ENCODE data around the gene MYRIP.
A peak's percentile ranks its signal among the peaks of the same experiment; 100 is the strongest.
"Not testable (repeated sequence)": the region's sequence is repeated elsewhere in the genome, so short reads cannot be mapped to it uniquely, and the experiment has no call there.

Gene MYRIP

DNA sequence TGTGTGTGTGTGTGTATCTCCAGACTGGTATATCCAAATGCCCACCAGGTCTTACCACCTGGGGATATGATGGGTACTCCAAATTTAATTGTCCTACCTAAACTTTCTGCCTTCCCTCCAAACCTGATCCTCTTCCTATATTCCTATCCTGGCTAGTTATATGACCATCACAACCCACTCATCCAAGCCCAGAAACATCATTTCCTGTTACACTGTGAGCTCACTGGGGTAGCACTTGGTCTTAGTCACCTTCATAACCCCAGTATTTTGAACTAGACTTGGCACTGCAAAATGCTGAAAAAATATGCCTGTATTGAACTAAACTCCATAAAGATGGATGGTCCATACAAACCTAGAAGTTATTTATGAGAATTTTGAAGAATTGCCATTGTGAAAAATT lies 321.3 kb downstream of the MYRIP start:
- DNase-seq (ENCODE audit: low spot score): peak; percentile 55

DNA sequence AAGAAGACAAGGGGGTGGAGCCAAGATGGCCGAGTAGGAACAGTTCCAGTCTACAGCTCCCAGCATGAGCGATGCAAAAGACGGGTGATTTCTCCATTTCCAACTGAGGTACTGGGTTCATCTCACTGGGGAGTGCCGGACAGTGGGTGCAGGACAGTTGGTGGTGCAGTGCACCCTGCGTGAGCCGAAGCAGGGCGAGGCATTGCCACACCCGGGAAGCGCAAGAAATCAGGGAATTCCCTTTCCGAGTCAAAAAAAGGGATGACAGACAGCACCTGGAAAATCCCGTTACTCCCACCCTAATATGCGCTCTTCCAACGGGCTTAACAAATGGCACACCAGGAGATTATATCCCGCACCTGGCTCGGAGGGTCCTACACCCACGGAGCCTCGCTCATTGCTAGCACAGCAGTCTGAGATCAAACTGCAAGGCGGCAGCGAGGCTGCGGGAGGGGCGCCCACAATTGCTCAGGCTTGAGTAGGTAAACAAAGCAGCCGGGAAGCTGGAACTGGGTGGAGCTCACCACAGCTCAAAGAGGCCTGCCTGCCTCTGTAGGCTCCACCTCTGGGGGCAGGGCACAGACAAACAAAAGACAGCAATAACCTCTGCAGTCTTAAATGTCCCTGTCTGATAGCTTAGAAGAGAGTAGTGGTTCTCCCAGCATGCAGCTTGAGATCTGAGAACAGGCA lies 324.6 kb downstream of the MYRIP start:
- not testable (repeated sequence) for DNase-seq (ENCODE audit: low spot score)

DNA sequence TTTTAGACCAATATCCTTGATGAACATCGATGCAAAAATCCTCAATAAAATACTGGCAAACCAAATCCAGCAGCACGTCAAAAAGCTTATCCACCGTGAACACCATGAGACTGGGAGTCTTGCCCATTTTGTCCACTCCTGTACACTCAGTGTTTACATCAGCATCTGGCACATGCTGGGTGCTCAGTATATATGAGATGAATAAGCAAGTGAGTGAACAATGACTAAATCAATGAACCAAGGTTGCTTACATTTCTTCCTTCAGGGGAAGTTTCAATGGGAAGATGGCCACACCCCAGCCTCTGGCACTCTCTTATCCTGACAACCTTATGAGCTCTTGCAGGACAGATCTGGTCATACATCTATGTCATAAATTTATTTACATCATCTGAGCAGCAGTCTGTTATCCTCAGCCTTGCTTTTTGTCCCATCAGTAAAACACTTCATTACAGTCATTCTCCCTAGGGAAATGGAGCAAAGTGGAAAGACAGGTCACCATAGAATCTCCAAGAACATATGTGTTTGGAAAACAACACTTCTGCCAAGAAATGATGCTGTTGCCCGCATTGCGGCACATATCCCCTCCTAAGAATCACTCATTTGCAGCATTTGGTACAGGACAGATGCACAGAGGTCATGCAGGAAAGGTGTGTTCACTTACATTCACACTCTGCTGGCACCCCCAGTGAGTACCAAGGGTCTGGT lies 328.3 kb downstream of the MYRIP start:
- peak; percentile 42 for DNase-seq (ENCODE audit: low spot score)

DNA sequence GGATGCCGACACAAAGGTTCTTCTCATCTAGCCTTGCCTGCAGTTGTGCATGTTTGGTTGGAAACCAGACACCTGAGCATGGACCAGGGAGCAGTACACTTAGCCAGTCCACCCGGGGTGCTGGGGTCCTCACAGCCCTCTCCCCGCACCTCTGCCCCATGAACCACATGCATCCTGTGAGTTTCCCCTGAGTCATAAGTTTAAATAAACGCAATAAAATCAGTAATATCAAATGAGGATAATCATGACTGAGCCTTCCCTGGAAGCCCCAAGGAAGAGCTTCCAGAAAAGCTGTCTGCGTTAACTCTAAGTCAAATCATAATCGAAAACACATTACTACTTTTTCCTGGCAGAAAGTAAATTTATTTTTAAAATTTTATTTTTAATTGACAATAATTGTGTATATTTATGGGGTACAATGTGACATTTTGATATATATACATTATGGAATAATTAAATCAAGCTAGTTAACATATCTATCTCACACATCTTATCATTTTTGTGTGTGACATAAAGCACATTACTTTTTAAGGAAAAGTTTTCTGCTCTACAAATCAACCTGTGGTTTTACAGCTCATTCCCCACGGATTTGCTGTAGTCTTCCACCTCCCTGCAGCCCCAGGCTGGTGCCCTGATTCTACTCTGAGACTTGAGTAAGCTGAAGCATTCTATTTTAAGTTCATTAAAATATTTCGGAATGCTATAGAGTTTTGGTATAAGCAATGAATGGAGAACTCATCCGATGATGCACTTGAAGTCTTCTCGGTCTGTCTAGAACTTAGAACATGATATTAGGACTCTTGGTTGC lies 334.1 kb downstream of the MYRIP start:
- DNase-seq (ENCODE audit: low spot score): peak; percentile 14

DNA sequence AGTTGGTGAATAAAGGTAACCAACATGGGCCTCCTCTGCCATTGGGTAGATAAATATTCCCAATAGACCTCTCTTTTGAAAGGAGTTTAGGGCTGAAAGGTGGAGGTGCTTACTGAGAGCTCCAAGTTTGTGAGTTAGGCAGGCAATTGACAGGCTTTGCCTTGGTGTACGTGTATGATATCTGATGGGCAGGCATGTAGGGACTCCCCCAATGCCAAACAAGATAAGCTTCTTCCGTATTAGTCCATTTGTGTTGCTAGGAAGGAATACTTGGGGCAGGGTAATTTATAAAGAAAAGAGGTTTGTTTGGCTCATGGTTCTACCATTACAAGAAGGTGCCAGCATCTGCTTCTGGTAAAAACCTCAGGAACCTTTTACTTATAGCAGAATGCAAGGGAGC lies 339.4 kb downstream of the MYRIP start:
- no peak for DNase-seq (ENCODE audit: low spot score)

DNA sequence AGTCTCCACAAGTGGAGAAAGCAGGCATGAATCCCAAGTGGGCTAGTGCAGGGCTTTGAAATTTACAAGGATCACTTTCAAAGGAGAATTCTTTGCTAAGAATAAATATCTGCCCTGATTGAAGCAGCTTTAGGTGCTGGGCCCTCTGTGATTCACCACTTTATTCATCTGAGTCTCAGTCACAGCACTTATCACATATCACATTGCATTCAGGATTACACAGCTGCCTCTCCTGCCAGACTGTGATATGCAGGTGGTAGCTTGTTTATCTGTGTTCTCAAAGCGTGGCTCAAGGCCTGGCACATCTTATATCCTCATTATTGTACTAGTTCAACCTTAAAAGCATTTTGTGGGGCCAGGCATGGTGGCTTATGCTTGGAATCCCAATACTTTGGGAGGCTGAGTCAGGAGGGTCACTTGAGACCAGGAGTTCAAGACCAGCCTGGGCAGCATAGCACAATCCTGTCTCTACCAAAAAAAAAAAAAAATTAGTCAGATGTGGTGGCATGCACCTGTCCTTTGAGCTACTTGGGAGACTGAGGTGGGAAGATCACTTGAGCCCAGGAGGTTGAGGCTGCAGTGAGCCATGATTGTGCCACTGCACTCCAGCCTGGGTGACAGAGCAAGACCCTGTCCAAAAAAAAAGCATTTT lies 343.2 kb downstream of the MYRIP start:
- DNase-seq (ENCODE audit: low spot score): no peak

DNA sequence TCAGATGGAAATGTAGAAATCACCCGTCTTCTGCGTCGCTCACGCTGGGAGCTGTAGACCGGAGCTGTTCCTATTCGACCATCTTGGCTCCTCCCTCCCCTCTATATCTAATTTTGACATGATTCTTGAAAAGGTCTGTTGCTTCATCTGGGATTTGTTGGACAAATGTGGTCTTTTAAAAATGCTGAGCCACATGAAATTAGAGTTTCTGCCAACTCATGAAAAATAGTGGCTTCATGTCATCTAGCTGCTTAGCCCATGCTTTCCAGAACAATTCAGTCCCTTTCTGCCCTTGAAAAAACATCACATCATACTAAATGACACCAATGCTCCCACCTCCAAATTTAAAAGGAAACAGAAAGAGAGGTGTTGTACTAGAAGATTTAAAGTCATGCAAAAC lies 351.5 kb downstream of the MYRIP start:
- DNase-seq (ENCODE audit: low spot score): no peak

DNA sequence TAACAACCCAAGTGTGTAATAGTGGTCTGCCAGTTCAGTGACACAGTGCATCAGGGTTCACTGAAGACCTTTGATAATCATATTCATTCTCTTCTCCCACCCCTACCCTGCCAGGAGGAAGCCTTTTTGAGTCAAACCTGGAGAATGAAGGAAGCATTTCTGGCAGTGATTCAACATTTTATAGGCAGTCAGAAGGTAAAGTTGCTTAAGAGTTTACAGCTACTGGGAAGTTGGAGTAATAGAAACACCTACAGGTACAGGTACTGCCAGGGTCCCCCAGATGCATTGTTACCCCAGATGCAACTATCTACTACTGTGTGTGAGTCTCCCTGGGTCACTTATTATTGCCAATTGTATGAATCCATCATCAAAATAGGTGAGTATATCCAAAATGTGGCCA lies 353.2 kb downstream of the MYRIP start:
- DNase-seq (ENCODE audit: low spot score): peak; percentile 51

DNA sequence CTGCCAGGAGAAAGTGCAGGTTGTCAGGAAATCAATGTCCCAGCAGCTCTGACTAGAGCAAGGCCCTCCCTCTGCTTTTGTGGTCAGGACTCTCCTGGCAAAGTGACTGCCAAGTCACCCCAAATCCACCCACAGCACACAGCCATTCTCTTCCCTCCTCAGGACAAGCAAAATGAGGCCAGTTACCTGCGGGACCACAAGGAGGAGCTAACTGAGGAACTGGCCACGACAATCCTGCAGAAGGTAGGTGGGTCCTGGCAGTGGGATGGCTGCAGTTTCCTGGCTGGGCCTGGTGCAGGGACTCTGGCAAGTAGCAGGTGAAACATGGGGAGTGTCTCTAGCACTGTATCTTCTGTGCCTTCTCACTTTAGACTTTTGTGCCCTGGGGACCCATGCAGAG lies 357.6 kb downstream of the MYRIP start:
- DNase-seq (ENCODE audit: low spot score): no peak

DNA sequence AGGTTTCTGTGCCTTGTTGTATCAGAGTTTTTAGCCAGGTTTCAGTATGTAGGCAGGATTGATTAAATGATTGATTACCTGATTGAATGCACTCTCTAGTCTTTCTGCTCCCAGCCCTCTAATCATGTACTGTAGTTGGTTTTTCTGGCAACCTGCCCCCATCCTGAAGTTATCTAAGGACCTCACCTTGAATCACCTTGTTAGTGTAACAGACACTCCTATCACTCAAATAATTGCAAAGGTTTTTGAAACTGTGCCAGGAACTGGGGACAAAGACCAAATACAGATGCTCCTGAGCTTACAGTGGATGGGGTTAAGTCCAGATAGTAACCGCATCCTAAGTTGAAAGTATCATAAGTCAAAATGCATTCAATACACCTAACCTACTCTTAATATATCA lies 358.5 kb downstream of the MYRIP start:
- no peak for DNase-seq (ENCODE audit: low spot score)

DNA sequence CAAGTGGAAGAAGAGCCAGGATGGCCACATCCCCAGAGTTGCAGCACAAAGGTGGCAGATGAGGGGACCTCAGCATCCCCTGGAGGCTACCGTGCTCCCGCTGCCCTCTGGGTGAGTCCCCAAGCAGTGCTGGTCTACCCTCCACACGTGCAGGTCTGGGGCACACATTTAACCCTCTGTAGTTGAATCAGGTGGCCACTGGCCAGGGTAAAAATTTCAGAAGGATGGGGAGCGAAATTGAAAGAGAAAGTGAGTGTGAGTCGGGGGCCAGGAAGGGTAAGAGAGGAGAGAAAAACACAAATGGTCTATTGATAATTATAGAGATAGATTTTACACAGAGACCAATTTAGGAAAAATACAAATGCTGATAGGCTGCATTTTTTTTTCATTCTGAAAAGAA lies 360.6 kb downstream of the MYRIP start:
- DNase-seq (ENCODE audit: low spot score): no peak

DNA sequence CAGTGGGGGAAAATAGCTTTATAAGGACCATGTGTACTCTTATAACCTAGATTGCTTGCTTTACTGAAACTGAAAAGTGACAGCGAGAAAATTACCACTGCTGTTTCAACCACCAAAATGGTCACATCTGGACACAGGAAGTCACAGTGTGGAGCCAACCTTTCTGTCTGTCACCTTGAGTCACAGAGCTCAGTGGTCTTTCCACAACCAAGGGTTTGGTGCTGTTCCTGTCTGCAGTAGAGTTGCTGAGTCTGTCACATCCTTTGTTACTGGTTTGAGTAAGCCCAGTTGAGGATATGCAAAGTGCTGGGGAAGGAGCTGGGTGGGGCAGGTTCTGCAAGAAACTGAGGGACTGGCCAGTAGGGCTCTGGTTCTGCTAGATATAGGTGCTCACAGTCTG lies 361.0 kb downstream of the MYRIP start:
- DNase-seq (ENCODE audit: low spot score): no peak

DNA sequence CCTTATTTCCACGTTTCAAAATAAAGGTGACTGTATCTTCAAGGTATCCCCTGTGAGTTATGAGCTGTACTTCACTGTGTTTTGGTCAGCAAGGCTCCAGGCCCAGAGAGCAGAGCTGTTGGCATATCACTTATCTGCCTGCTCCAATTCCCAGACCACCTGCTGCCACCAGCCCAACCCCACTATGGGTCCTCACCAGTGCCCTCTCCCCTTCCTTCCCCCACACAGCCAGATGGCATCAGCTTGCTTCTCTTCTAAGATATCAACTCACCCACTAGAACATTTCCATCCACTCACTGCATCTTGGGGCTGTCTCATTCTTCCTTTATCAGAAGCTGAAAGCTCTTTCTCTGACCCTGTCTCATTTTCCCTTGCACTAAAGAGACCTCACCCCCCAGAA lies 363.2 kb downstream of the MYRIP start:
- DNase-seq (ENCODE audit: low spot score): no peak

DNA sequence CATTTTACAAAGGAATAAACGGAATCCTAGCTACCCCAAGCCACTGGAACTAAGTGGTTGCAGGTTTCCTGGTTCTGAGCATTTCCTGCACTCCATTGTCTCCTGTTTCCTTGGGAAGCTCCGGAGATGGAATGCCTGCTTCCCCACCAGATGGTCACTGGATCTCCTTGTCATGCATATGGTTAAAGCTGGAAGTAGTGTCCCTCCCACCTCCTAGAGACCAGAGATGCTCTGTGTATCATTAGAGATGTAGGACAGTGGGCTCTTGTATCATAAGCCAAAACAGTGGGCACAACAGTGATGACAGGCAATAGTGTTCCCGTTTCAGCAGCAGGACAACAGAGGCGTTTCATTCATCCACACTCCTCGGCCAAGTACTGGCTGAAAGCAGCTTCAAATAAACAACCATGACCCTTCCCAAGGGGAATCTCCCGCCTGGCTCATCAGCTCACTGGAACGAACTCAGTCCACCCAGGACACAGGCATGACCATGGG lies 363.9 kb downstream of the MYRIP start:
- DNase-seq (ENCODE audit: low spot score): no peak

DNA sequence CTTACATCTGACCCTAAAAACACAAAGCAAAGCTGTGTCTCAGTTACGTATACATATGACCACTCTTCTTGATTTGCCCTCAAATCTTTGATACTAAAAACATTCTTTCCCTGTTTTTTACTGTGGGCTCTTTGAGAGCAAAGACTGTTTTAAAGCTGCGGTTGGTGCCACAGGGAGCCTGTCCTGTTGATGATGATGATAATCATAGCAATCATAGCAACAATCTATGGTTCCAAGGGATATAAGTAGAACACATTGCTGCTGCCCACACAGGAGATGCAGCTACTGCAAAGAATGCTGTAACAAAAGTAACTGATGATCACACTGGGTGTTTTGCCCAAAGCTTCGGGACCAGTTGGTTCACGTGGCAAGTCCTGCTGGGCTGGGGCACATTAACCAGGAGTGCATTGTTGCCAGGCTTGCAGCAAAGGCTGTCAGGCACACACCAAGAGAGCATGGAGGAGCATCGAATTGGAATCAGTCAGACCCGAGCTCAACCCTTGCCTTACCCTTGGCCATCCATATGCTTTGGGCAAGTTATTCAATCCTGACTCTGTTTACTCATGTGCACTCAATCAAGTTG lies 368.7 kb downstream of the MYRIP start:
- DNase-seq (ENCODE audit: low spot score): no peak

DNA sequence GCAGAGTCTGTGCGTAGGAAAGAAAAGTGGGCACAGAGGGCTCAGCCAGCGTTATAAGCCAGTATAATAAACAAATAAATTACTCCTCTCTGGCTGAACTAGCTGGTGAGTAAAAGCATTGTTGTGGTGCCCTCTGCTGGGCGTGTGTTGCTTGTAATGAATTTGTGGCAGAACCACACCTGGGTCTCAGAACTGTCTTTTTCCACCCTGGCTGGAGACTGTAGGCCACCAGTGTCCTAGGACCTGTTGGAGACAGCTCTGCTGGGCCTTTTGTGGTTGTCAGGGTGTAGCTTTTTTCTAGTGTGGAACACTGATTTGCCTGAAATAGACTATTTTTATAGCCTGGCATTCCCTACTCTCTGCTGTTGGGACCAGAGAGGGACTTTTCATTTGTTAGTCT lies 369.6 kb downstream of the MYRIP start:
- peak; percentile 69 for DNase-seq (ENCODE audit: low spot score)

DNA sequence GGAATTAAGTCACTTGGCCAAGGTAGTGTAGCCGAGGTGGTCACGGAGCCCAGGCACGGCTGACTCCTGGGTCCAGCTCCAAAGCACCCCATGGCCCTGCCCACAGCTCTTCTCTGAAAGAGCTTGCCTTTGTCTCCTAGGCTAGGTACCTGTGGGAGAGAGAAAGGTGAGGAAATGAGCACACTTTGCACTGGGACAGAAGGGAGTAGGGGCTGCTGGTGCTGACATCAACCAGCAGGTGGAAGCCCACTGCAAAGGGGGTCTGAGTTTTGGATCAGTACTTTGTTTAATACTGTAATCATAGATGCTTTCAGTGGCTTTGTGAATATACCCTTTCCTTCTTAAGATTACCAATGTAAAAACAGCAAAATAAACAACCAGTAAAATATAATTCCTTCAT lies 371.8 kb downstream of the MYRIP start:
- DNase-seq (ENCODE audit: low spot score): no peak

DNA sequence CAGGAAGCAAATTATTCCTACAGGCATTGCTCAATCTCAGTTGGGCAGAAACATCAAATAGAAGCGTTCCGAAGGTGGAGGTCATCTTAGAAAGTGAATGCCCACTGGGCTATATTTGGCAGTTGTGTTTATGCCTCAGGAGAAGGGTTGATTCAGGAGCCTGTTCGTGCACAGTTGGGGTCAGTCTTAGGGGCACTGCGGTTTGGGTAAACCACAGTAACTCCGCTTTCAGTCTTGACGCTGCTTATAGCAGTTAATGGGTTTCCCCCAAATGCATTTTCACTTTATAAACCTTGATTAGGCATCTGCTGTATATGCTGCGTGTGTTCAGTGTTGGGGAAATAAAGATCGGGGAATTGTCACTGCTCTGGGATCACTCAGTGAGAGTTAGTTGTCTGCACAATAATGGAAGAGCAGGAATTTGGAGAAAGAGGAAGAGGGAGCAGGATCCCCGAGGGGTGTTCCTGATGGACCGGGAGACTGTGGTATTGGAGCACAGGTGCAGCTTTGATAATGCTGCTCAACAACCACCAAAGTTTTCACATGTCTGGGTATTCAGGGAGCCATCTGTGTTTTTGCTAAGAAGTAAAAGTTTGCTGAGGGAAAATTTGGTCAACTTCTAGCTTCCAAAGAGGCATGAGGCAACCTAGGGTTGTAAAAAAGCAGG lies 375.8 kb downstream of the MYRIP start:
- DNase-seq (ENCODE audit: low spot score): no peak

DNA sequence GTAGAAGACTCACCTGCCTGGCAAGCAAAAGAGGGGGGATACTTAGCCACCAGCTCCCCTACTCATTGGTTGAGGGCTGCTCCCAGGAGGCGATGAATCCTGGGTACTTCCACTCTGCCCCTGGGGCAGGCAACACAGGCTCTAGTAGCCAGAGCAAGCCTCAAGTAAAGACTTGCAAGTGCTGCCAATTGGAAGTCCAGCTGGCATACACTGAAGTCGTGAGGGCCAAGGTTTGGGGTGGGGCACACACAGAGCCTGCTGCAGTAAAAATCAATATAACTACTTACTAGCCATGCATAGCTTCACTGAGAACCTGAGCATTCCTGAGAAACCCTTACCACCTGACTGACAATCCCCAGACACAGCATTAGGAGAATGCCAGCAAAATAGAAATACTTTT lies 377.1 kb downstream of the MYRIP start:
- no peak for DNase-seq (ENCODE audit: low spot score)

DNA sequence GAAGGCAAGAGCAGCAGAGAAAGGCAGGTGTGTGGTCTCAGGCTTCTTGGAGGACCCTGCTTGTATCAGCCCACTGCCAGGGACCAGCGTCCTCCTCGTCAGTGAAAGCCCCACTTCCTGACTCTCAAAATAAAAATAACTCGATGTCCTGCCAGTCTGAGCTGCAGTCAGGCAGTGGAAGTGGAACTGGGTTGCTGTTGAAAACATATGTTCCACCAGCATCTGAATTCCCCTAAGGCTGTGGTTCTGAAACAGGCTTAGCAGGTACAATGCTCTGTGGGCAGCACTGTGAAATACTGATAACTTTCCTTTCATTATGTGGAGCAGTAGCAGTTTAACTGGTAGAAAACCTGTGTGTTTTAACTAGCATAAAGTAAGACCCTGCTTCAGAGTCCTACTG lies 378.5 kb downstream of the MYRIP start:
- no peak for DNase-seq (ENCODE audit: low spot score)

DNA sequence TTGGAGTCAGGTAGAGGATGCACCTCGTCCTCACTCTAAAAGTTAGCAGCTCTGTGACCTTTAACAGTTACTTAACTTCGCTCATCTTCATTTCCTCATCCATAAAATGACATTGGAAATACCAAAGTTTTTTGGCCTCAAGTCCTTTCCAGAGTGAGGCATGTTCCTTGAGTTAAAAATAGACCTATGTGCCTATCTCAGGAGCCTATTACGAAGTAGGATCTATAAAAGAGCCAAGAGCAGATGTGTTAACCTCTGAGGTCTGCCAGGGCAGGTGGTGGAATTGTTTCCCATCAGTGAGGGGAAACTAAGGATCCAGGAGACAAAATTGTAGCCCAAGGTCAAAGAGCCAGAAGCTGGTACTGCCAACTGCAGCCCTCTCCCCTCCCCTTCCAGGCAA lies 379.7 kb downstream of the MYRIP start:
- DNase-seq (ENCODE audit: low spot score): no peak

DNA sequence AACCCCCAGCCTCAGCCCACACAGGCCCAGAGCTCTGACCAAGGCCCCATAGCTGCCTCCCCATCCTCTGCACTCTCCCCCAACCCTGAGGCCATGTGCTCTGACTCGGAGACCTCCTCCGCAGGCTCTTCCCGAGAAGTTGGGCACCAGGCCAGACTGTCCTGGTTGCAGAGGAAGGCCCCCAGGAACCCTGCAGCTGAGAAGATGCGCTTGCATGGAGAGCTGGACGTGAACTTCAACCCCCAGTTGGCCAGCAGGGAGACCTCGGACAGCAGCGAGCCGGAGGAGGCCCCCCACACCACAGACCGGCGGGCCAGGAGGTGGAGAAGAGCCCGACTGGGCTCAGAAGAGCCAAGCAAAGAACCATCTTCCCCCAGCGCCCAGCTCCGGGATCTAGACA lies 380.6 kb downstream of the MYRIP start:
- no peak for DNase-seq (ENCODE audit: low spot score)
